Natural killer cell (primary cell): Measurements from ENCODE around the gene LDLRAD4. TPM values are rescaled to one million over a fixed set of nuclear protein-coding genes. Genes with fewer than 3 reads are reported as not detected.

Experiments used
- ATAC-seq, 3 donors: fragments of 150-1000 bp in 2 of 3; fragments of 200-7000 bp in 1 of 3; cut with Tn5 transposase; 1 replicate in 1 of 3; 2 replicates in 2 of 3; pipeline ENCODE4 v1.10.0; 2021; ENCODE audit warnings: mild to moderate bottlenecking in 2 of 3, moderate library complexity in 2 of 3
- DNase-seq, 2 donors: peaks; one replicate each; pipeline versions ENCODE4 v3.0.0 to v3.0.0-alpha.2; 2013 to 2021; ENCODE audit warnings: mixed read lengths in 1 of 2
- H3K27ac ChIP-seq: one replicate; pipeline ENCODE4 v1.5.1; 2013; ENCODE audit warnings: mild to moderate bottlenecking, low read length
- H3K27me3 ChIP-seq: one replicate; pipeline ENCODE4 v1.6.1; 2013; ENCODE audit warnings: low read length; ENCODE audit not compliant: control insufficient read depth, insufficient read depth
- H3K36me3 ChIP-seq: one replicate; pipeline ENCODE4 v1.6.1; 2013; ENCODE audit warnings: low read length; ENCODE audit not compliant: control insufficient read depth, insufficient read depth
- H3K4me1 ChIP-seq: one replicate; pipeline ENCODE4 v1.6.1; 2013; ENCODE audit warnings: low read length; ENCODE audit not compliant: control insufficient read depth, insufficient read depth
- H3K4me3 ChIP-seq: one replicate; pipeline ENCODE4 v1.5.1; 2013; ENCODE audit warnings: low read length
- H3K9me3 ChIP-seq: one replicate; pipeline ENCODE4 v1.6.1; 2013; ENCODE audit warnings: low read length; ENCODE audit not compliant: control insufficient read depth, insufficient read depth
- H3K27ac Mint-ChIP-seq, 2 donors: one replicate each; pipeline ENCODE4 v1.8.0; 2022; ENCODE audit warnings: mild to moderate bottlenecking in 2 of 2, mixed read lengths in 2 of 2, moderate library complexity in 1 of 2
- H3K27me3 Mint-ChIP-seq, 2 donors: one replicate each; pipeline ENCODE4 v1.8.0; 2022; ENCODE audit warnings: low read depth in 2 of 2, mixed read lengths in 2 of 2
- H3K36me3 Mint-ChIP-seq: one replicate; pipeline ENCODE4 v1.8.0; 2022; ENCODE audit warnings: mixed read lengths
- H3K4me1 Mint-ChIP-seq, 2 donors: one replicate each; pipeline ENCODE4 v1.8.0; 2022; ENCODE audit warnings: mixed read lengths in 2 of 2
- H3K4me3 Mint-ChIP-seq: one replicate; pipeline ENCODE4 v1.8.0; 2022; ENCODE audit warnings: mild to moderate bottlenecking, moderate library complexity, mixed read lengths
- H3K9me3 Mint-ChIP-seq, 2 donors: one replicate each; pipeline ENCODE4 v1.8.0; 2022; ENCODE audit warnings: mixed read lengths in 2 of 2
- WGBS: methylation state at CpG from one replicate; pipeline ENCODE4 v1.1.7; 2013; ENCODE audit warnings: missing lambda C conversion rate; ENCODE audit not compliant: insufficient coverage; 5-methylcytosine and 5-hydroxymethylcytosine counted together
- intact Hi-C: fragments of 100-400 bp; cut with micrococcal nuclease; formaldehyde crosslinking; loops from one replicate; pipeline ENCODE4 v1.14.2; 2022
- total RNA-seq, 4 donors: library from RNA; stranded (reverse); fragments of 120-200 nt in 1 of 4; gene quantifications; one replicate each; pipeline versions ENCODE4 v1.2.3 to v1.2.4, GENCODE V29; 2013 to 2022
- TF ChIP-seq, protein P1 (sequence below): fragments of 200-600 bp; IDR thresholded peaks from one replicate; pipeline ENCODE4 v1.8.0; 2022; ENCODE audit warnings: antibody characterized with exemption

LDLRAD4 gene
- total RNA-seq, 3 donors from 2014 or later (not counting 1 experiment from before 2014, with no cell fraction given), result 24.0 to 36.3 (median 29.2) TPM

DNA sequence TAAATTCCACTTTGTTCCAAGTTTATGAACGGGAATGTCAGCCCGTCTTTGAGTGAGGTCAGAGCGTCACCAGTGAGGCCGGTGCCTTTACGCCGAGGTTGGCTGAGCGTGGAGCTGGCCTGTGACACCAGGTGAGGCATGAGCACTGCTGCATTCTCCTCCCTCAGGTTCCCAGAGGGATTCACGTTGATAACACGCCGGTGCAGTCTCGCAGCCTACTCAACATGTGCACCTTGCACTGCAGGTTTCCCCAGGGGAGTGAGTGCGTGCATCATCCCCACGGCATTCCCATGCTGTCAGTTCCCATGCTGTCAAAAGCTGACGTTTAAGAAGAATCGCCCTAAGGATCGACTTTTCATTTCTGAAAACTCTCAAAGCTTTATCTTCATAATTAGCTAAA, 213.3 kb downstream of the LDLRAD4 start:
- DNase-seq (no peak), ATAC-seq (peak in 1 of 3 donors; percentile 11)
- intact Hi-C loops, result no loop called here
- TF ChIP-seq, protein P1, sequence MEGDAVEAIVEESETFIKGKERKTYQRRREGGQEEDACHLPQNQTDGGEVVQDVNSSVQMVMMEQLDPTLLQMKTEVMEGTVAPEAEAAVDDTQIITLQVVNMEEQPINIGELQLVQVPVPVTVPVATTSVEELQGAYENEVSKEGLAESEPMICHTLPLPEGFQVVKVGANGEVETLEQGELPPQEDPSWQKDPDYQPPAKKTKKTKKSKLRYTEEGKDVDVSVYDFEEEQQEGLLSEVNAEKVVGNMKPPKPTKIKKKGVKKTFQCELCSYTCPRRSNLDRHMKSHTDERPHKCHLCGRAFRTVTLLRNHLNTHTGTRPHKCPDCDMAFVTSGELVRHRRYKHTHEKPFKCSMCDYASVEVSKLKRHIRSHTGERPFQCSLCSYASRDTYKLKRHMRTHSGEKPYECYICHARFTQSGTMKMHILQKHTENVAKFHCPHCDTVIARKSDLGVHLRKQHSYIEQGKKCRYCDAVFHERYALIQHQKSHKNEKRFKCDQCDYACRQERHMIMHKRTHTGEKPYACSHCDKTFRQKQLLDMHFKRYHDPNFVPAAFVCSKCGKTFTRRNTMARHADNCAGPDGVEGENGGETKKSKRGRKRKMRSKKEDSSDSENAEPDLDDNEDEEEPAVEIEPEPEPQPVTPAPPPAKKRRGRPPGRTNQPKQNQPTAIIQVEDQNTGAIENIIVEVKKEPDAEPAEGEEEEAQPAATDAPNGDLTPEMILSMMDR, result no peak
- Histone ChIP-seq H3K27me3 (no peaks in the 10 kb centered on the region), H3K27ac (no peak overlapping the region), H3K4me3 (no peak overlapping the region), H3K9me3 (no peaks in the 10 kb centered on the region), H3K36me3 (no peaks in the 10 kb centered on the region), H3K4me1 (peaks cover 4% of the 10 kb centered on the region)
- Mint-ChIP-seq H3K27ac (no peak overlapping the region), H3K4me3 (no peak overlapping the region), H3K27me3 (peaks cover 0 to 3% of the 10 kb centered on the region in 2 donors), H3K36me3 (no peaks in the 10 kb centered on the region), H3K9me3 (no peaks in the 10 kb centered on the region), H3K4me1 (peaks cover 7 to 10% of the 10 kb centered on the region in 2 donors)
- 89% methylated on average over 16 of the region's 16 CpGs for WGBS

DNA sequence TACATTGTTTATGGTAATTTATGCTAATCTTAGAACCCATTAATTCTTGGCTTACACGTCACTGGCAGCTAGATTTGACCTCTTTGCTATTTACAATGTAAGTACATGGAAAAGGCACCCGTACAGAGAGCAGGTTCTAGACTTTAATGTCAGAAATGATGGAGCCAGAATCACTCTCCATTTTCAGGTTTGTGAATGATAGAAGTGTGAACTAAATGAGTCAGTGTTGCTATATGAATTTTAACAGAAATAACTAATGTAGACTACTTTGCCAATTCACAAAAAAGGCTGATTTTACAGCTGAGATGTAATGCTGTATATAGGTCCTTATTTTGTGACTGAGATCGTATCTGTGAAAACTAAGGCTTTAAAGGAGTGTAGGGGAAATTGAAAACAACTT, 214.6 kb downstream of the LDLRAD4 start:
- Histone ChIP-seq H3K9me3 (no peaks in the 10 kb centered on the region), H3K4me1 (peaks cover 13% of the 10 kb centered on the region), H3K27ac (no peak overlapping the region), H3K4me3 (no peak overlapping the region), H3K27me3 (no peaks in the 10 kb centered on the region), H3K36me3 (no peaks in the 10 kb centered on the region)
- DNase-seq (no peak), ATAC-seq (no peak)
- peaks cover 0 to 3% of the 10 kb centered on the region in 2 donors for H3K27me3 Mint-ChIP-seq
- no peak overlapping the region for H3K4me3 Mint-ChIP-seq
- peaks cover 8 to 12% of the 10 kb centered on the region in 2 donors for H3K4me1 Mint-ChIP-seq
- H3K36me3 Mint-ChIP-seq, result no peaks in the 10 kb centered on the region
- WGBS, result 70% methylated on average over 3 of the region's 3 CpGs
- intact Hi-C loops, result no loop called here
- TF ChIP-seq, protein P1, result no peak
- H3K9me3 Mint-ChIP-seq, result no peaks in the 10 kb centered on the region
- no peak overlapping the region for H3K27ac Mint-ChIP-seq

DNA sequence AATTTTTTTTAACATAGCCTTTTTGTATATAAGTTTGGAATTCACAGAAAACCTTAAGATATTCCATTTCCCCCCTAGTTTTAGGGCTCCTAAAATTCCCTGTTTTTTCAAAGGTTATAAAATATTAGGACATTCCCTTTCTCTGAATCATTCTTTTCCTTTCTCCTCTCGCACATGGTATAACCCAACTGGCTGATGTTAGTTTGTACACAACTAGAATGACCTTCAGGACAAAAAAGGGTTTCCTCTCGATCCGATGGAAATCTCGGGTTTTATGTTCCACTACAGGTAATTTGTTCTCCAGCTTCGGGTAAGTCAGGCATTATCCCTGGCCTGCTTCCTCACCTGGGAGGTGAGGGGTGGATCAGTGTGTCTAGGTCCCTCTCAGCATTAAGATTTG, 215.1 kb downstream of the LDLRAD4 start:
- Histone ChIP-seq H3K27ac (no peak overlapping the region), H3K4me1 (peaks cover 15% of the 10 kb centered on the region), H3K27me3 (no peaks in the 10 kb centered on the region), H3K36me3 (no peaks in the 10 kb centered on the region), H3K9me3 (no peaks in the 10 kb centered on the region), H3K4me3 (no peak overlapping the region)
- Mint-ChIP-seq H3K4me1 (peaks cover 12 to 13% of the 10 kb centered on the region in 2 donors), H3K27me3 (peaks cover 0 to 3% of the 10 kb centered on the region in 2 donors), H3K36me3 (no peaks in the 10 kb centered on the region), H3K9me3 (no peaks in the 10 kb centered on the region), H3K4me3 (no peak overlapping the region), H3K27ac (no peak overlapping the region)
- ATAC-seq (no peak), DNase-seq (no peak)
- TF ChIP-seq, protein P1, result no peak
- intact Hi-C loops, result no loop called here
- WGBS, result 95% methylated on average over 5 of the region's 5 CpGs

DNA sequence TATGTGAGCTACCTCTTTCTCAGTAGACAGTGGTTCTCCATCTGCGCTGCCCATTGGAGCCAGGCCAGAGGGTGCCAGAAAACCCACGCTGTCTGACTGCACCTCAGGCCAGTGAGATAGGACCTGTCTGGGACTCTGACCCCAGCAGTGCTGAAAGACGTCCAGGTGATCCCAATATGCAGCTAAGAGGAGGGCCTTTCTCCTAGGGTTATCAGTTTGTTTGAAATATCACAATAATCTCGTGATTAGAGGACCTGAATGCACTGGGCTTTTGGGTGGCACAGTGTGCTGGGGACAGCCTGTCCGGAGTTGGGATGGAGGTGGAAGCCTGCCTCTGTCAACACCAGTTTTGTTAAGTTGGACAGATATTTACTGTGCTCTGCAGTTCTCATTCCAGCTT, 216.3 kb downstream of the LDLRAD4 start:
- ATAC-seq, result no peak
- Histone ChIP-seq H3K4me3 (no peak overlapping the region), H3K9me3 (no peaks in the 10 kb centered on the region), H3K27ac (no peak overlapping the region), H3K27me3 (no peaks in the 10 kb centered on the region), H3K36me3 (no peaks in the 10 kb centered on the region), H3K4me1 (peaks cover 15% of the 10 kb centered on the region)
- no peak overlapping the region for H3K4me3 Mint-ChIP-seq
- H3K27me3 Mint-ChIP-seq, result peaks cover 0 to 3% of the 10 kb centered on the region in 2 donors
- DNase-seq, result no peak
- TF ChIP-seq, protein P1, result no peak
- WGBS, result 85% methylated on average over 5 of the region's 5 CpGs
- no peaks in the 10 kb centered on the region for H3K9me3 Mint-ChIP-seq
- H3K27ac Mint-ChIP-seq, result no peak overlapping the region
- no peaks in the 10 kb centered on the region for H3K36me3 Mint-ChIP-seq
- peaks cover 12 to 16% of the 10 kb centered on the region in 2 donors for H3K4me1 Mint-ChIP-seq
- intact Hi-C loops, result no loop called here
